GM21515 (cell line): Measurements from ENCODE around the gene ZNF804A.
"Not testable (repeated sequence)": the region's sequence is repeated elsewhere in the genome, so short reads cannot be mapped to it uniquely, and the experiment has no call there.

Experiments
- ATAC-seq: cut with Tn5 transposase; IDR thresholded peaks from one replicate; pipeline ENCODE4 v1.9.1; 2021; ENCODE audit not compliant: unreplicated experiment

Gene ZNF804A

GRCh38 chr2:184698476-184698875 is 100.1 kb downstream of the ZNF804A start:
- ATAC-seq = no peak

- no peak for ATAC-seq
These were observed 123.6 kb downstream of the ZNF804A start for GRCh38 chr2:184721881-184722280.

GRCh38 chr2:184727813-184728212 is 129.5 kb downstream of the ZNF804A start:
- ATAC-seq = no peak

- ATAC-seq = no peak
These were observed 130.1 kb downstream of the ZNF804A start for GRCh38 chr2:184728411-184728810.

- ATAC-seq = no peak
These were observed 131.3 kb downstream of the ZNF804A start for GRCh38 chr2:184729581-184729980.

- ATAC-seq = peak; percentile 61
These were observed 132.0 kb downstream of the ZNF804A start for GRCh38 chr2:184730288-184730687.

- ATAC-seq = no peak
These were observed 136.0 kb downstream of the ZNF804A start for GRCh38 chr2:184734338-184734737.

GRCh38 chr2:184735611-184736010 is 137.3 kb downstream of the ZNF804A start:
- no peak for ATAC-seq

GRCh38 chr2:184743096-184743495 is 144.8 kb downstream of the ZNF804A start:
- no peak for ATAC-seq

GRCh38 chr2:184756161-184756560 is 157.8 kb downstream of the ZNF804A start:
- no peak for ATAC-seq

- ATAC-seq = no peak
These were observed 158.6 kb downstream of the ZNF804A start for GRCh38 chr2:184756885-184757284.

- not testable (repeated sequence) for ATAC-seq
These were observed 161.4 kb downstream of the ZNF804A start for GRCh38 chr2:184759557-184760255.

- no peak for ATAC-seq
These were observed 162.6 kb downstream of the ZNF804A start for GRCh38 chr2:184760931-184761330.

GRCh38 chr2:184765112-184765895 is 167.0 kb downstream of the ZNF804A start:
- ATAC-seq = no peak

GRCh38 chr2:184767059-184767458 is 168.7 kb downstream of the ZNF804A start:
- no peak for ATAC-seq

GRCh38 chr2:184769023-184769422 is 170.7 kb downstream of the ZNF804A start:
- ATAC-seq = no peak

- no peak for ATAC-seq
These were observed 171.4 kb downstream of the ZNF804A start for GRCh38 chr2:184769686-184770085.

GRCh38 chr2:184779777-184780176 is 181.4 kb downstream of the ZNF804A start:
- ATAC-seq = no peak

- ATAC-seq = no peak
These were observed 182.1 kb downstream of the ZNF804A start for GRCh38 chr2:184780384-184780783.

- no peak for ATAC-seq
These were observed 182.6 kb downstream of the ZNF804A start for GRCh38 chr2:184780944-184781343.

GRCh38 chr2:184783576-184783975 is 185.2 kb downstream of the ZNF804A start:
- ATAC-seq = no peak

GRCh38 chr2:184793176-184793575 is 194.8 kb downstream of the ZNF804A start:
- ATAC-seq = no peak
